Right kidney (tissue), 1 donor: ENCODE measurements around the gene B3GNT5.
A peak's percentile ranks its signal among the peaks of the same experiment; 100 is the strongest.
"Not testable (repeated sequence)": the region's sequence is repeated elsewhere in the genome, so short reads cannot be mapped to it uniquely, and the experiment has no call there.

Experiments
- DNase-seq: peaks from one replicate; pipeline ENCODE4 v3.0.0-alpha.2; 2016

Gene B3GNT5

DNA sequence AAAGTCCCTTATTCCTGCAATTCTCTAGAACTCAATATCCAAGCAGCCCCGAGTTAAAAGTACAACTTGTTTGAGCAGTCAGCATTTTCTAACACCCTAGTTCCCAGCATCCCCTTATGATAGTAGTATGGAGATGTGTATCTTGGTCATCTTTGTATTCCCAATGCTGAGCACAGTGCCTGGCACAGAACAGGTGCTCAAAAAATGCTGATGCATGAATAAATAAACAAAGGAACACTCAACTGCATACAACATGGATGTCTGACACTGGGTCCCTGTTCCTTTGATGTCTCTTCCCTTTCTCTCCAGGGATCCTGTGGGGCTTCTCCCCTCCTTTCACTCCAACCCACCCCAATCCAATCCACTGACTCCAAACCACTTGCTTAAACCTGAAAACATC is 23.9 kb upstream of the B3GNT5 start:
- no peak for DNase-seq

DNA sequence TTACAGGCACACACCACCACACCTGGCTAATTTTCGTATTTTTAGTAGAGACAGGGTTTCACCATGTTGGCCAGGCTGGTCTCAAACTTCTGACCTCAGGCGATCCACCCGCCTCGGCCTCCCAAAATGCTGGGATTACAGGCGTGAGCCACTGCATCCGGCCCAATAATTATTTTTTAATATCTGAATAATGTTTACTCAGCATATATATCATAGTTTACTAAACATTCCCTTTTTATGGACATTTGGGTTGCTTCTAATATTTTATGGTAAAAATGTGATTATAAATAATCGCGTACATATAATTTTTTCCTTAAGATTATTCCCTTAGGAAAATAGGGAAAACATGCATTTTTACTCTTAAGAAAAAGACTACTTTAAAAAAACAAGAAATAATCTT is 22.8 kb upstream of the B3GNT5 start:
- DNase-seq = not testable (repeated sequence)

DNA sequence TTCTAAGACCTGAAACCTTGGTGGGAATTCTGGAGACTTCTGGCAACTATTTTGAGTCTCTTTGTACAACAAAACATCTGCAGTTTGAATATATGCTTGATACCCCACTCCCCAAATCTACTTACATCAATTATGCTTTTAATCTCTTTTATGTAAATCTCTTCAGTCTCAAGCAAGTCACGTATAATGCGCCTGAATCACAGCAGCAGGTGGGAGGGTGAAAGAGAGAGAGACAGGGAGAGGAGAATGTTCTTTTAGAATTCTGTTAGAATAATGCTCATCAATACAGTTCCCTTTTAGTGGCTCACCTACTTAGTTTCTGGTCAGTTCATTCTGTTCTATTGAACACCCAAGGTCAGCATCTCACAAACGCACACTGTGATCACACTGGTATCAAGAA is 22.2 kb upstream of the B3GNT5 start:
- DNase-seq = no peak

DNA sequence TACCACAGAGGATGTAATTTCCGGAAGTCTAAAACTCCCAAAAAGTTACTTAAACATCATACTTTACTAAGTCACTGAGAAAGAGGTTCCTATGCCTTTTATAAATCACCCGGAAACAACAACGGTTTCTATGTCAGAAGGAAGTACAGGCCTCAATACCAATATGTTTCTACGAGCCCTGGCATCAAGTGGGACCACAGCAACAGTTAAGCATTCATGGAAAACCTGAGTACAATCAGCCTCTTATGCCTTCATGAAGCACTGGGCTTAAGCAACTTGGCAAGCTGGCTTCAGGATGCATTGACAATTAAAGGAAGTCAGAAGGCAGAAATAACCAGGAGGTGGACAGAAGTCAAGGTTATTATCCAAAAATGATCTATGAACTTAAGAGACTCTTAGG is 19.1 kb upstream of the B3GNT5 start:
- no peak for DNase-seq

DNA sequence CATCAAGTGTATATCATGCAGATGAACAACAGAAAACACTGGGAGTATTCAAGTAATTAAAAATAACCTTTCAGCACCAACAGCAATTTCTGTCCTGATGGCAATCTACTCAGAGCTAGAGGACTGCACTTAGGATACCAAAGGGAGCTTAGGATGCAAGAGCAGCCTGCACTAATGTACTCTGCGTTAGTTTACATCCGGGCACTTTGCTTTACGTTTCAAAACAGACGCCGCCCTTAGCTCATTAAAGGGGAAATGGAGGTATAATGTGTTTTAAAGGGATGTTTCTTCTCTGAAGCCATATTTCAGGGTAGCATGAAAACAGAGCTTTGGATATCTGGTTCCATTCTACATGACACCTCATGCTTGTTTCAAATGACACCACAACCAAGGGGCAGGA is 14.0 kb upstream of the B3GNT5 start:
- DNase-seq = no peak

DNA sequence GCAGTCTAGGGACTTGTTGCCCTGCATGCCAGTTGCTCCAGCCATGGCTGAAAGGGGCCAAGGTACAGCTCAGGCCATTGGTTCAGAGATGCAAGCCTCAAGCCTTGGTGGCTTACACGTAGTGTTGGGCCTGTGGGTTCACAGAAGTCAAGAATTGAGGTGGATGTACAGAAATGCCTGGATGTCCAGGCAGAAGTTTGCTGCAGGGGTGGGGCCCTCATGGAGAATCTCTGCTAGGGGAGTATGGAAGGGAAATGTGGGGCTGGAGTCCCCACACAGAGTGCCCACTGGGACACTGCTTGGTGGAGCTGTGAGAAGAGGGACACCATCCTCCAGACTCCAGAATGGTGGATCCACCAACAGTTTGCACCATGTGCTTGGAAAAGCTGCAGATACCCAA is 10.6 kb upstream of the B3GNT5 start:
- DNase-seq = no peak

DNA sequence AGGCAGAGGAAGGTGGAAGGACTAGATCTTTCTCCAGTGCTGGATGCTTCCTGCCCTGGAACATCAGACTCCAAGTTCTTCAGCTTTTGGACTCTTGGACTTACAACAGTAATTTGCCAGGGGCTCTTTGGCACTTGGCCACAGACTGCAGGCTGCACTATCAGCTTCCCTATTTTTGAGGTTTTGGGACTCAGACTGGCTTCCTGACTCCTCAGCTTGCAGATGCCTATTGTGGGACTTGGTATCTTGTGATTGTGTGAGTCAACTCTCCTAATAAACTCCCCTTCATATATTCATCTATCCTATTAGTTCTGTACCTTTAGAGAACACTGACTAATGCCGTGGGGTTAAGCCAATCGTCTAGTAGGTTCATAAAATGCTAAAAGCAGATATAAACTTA is 8.8 kb upstream of the B3GNT5 start:
- DNase-seq = no peak

DNA sequence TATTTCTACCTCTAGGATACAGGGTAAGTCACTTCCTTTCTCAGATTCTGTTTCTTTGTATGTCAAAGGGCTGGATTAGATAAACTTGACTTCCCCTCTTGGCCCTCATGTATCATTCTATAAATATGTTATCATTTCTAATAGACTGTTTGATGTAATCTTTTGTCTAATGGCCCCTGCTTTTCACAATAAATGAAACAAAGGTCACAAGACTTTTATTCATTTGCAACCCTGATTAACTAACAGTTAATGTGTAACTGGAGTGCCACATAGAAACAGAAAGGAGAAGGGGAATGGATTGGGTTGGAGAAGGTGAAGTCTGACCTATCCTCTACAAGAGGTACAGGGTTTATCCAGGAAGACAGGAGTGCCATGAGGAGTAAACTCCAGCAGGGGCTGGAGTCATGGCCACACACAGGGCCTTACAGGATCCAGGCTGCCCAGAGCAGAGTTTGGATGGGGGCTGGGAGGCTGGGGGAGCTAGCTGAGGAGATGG is 8.0 kb upstream of the B3GNT5 start:
- DNase-seq = no peak

DNA sequence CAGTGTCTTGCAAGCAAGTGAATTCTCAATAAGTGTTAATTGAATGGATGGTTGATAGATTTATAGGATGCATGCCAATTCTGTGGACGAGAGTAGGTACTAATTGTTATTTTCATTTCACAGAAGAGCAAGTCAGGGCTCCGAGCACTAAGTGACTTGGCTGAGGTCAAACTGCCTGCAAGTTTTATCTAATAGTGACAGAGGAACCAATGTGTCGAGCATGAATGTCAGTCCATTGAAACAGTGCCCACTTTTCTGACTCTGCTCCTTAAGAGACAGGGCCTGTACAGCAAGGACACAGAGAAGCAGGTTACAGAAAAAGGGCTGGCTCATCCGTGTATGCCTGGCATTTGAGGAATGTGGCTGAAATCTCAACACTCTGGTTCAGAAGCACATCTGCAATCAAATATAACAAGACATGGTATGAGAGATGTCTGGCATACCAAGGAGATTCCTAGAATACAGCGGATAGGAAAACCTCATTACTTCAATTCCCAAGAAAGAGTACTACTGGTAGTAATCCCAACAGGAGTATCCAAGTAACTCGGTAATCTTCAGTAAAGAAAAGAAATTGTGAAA is 6.0 kb upstream of the B3GNT5 start:
- no peak for DNase-seq

DNA sequence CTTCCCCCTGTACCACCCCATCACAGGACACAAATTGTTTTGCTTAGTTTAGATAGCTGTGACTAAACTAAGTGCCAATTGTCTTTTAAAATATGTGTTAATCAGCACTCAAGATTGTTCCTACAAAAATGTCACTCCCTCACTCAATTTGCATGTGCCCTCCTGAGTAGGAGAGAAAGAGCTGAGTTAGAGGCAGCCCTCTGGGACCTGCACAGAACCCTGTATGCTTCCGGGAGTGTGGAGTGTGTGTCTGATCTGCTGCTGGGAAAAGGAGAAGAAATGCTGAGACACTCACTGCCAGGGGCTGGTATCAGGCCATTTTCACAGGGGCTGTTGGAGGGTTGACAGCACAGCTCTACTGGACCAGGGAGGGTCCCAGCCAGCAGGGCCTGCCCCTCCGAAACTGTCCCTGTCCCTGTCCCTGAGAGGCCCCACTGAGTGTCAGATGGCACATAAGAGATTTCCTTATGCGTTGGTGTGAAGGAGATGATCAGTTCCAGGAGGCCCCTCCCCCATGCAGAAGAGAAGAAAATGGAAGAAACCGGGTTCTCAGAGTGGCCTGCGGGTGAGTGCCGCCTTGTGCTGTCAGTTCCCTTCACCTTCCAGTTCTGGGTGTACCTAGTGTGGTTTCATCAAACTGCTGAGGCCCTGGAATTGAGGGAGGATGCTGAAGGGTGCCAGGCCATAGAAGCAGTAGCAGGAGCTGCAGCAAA is 3.9 kb upstream of the B3GNT5 start:
- no peak for DNase-seq

DNA sequence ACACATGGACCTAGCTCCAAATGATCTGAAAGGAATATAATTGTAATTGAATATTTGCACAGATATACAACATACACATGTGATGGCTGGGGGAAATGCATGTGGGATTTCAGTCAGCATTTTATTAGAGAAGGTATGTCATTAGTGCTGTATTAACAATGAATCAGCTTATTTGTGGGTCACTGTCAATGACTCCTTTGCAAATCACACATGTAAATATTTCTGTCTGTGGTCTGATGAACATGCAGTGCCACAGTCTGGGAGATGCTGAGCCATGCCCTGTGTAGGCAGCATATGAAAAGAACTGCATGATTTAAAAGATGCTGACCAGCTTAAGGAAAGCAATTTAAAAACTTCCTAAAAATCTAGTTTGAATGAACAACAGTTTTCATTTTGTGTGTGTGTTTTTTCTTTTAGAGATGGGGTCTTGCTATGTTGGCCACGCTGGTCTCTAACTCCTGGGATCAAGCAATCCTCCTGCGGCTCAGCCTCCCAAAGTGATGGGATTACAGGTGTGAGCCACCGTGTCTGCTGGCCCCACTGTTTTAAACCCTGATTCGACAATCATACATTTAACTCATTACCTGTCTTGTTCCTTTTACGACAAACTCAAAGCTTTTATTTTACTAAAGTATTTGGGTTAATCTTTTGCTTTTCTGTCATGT is 803 bp upstream of the B3GNT5 start:
- DNase-seq = no peak

DNA sequence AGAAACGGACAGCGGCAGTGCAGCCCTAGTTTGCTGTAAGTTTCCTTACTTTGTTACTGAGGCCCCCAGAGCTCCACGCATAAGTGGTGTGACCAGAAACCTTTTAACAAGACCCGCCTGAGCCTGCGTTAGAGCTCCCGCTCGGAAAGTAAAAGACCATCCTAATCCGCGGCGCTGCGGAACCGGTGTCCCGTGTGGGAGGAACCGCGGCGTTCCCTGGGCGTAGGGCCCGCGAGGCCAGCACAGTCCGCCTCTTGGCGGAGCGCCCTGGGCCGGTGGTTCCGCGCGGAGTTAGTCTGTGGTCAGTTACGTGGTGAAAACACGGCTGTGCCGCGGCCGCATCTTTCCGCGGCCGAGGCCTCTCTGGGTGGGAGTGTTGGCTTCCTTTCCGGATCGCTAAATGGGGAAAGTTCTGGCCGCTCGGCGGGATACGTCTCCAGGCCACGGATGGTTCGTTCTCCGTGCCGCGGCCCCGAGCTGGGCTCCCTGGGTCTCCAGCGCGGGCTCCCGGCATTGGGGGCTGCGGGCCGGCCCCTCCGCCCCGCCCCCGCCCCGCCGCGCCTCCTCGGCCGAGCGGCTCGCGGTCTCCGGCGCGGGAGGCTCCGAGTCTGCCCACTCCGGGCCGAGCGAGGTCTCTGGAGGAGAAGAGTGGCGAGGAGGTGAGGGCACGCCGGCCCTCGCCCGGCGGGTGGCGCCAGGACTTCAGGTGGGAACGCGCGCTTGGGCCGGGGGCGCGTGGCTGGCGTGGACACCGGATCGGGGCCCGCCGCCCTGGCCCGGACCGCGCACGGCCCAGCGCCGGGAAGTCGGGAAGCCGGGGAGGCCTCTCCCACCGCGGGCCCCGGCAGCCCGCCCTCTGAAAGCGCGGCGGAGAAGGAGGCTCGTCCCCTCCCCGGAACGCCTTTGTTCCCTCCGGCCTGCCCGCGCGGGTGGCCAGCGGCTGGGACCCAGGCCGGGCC is 754 bp downstream of the B3GNT5 start:
- DNase-seq = peak; percentile 94

DNA sequence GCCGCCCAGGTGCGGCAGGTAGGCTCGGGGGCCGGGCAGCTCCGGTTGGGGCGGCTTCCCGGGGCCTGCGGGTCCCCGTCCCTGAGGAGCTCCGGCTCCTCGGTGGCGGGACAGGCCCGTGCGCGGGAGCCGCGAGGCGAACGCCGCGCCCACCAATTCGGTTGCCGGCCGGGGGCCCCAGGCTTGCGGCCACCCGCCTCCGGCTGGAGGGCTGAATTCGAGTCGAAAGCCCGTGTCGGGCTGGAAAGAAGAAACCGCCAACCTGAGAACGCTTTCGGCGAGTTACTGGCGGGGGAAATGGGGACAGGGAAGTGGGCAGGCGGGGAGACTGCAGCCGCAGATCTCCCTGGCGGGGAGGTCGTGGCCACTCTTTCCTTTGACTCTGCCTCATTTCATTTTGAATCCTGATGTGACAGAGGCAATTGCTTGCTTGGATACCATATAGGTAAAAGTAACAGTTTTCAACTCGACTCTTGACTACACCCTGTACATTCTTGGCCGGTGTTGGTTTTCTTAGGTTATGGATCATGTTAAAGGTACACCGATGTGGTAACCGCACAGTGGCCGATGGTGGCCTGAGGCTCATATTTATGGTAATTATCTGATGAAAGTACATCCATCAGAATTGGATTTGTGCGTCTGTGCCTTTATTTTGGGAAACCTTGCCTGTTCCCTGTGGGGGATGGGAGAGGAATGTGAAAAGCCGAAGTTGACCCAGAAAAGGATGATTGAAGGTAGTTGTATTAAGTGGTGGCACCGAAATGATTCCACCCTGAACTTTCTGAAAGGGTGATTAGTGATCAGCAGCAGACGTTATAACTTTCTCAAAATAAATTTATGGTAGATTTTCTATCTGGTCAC is 1.7 kb downstream of the B3GNT5 start:
- peak; percentile 95 for DNase-seq

DNA sequence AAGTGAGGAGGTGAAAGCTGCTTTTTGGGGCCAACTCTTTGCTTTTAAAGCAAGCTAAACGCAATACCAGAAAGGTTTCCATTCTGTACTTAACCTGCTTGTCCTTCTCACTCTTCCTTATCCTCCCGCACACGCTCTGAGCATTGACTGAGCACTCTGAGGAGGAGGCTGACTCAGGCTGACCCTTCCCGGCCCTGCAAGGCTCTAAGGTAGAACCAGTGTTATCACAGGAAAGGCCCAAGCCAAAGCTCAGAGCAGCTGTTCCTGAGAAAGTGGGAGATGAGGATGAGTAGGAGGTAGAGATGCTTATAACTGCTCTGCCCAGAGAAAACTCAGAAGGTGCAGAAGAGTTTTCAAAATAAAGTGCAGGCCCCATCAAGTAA is 2.3 kb downstream of the B3GNT5 start:
- DNase-seq = no peak

DNA sequence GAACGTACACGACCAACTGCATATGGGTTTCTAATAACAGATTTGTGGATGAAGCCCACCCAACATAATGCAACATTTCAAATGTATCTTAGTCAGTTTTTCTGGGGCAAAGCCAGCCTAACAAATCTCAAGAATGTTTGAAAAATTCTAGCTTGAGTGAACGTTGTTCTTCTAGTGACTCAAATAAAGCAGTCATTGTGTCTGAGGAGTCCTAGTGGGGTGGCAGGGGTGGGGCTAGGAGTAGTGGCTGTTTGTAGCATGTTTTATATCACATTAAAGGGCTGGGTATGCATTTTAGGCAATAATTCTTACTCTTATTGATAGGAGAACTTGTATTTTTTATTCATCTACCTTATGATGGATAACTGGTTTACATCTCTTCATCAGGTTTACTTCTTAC is 6.0 kb downstream of the B3GNT5 start:
- DNase-seq = no peak

DNA sequence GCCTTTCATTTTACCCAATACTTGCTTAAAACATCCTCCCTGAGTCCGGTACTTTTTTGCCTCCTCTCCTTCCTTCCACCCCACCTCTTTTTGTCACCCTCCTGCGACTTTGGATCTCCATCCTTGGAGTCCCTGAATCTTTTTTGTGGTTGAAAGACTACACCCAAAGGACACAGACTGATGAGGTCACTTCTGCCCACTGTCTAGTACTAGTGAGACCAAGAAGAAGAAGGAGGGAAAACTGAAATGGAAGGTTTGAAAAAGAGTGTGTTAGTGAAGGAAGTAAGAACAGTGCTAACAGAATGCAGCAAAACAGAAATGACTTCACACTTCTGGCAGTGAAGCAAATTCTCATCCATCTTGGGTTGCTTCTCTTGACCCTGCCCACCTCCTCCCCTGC is 6.6 kb downstream of the B3GNT5 start:
- DNase-seq = no peak

DNA sequence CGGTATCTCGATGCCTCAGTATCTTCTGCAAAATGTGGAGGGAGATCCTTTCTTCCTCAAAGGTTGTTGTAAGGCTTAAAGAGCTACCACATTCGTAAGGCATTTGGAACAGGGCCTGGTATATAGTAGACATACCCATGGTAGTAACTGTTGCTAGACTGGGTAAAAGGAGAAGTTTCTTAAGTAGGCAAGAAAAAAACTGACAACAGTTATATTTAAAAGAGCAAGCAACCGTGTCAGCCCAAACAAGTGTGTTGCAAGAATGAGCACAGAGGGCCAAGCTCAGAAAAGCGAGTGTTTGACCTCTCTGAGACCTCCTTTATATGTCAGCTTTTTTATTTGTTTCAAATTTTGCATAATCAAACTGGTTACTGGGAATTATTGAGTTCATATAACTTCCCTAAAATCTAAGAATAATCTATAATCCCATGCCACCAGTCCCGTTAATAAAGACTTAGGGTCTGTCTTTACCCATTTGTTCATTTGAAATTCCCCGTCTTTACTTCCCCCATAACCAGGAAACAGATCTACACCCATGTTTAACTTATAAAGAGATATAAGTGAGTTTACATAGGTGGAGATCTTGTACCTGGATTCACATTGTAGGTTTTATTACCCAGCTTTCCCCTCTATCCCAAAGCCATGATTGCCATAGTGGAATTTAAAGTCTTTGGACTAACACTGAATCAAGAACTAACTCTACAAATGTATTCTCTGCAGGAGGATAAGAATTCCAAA is 7.3 kb downstream of the B3GNT5 start:
- DNase-seq = no peak

DNA sequence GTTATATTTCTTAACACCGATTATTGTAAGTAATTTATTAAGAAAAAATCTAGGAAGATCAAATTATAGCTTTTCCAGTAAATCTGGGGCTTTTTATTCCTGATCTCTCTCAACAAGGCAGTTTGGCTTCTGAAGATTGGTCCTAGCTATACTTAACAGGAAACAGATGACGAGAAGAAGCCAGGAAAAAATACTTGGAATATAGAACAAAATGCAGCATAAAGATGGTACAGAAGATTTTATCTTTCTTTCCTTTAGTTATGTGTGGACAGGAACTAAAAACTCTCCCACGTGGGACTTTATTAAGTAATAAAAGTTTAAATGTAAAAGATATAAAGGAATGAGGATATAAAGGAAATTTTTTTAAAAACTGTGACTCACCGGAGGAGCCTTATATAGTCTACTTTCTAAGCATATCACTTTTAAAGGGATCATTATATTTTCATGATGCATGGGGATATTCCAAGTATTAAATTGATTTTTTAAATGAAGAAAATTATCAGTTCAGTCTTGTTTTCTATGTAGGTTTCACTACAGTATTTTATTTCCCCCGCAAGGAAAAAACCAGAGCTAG is 8.2 kb downstream of the B3GNT5 start:
- no peak for DNase-seq

DNA sequence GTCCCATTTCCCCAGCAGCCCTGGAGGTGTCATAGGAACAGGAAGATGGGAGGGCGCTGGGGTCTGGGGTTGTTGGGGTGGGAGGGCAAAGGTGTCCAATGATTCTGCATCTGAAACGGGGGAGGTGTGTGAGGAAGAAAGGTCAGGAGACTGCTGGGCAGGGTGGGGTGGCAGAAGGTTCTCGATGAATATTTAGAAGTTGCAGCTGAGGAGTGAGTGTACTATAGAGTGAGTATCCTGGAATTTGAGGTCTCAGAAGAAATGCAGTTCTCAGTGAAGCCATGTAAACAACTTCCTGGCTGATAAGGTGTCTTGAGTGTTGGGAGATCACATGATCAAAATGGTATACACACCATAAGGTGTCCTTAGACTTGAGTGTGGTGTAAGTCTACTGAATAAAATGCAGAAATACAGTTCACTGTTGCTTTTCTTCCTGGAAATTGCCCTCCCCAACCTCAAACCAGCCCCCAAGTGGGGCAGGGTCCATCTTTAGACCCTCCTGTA is 9.9 kb downstream of the B3GNT5 start:
- no peak for DNase-seq

DNA sequence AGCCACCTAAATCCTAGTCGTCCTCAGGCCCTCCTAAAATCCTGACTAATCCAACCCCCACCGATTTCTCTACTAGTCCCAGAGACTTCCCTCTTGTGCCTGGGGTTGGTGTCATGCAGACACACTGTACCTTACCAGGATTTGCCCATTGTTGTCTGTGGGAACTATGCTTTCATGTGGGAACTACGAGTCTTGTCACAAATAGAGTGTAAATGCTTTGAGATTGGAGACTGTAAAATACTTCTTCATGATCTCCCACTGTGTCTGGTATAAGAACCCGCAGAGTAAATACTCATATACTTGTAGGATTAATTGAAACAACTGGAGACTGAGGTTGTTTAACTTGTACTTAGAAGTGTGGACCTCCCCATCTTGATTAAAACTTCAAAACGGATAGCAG is 11.2 kb downstream of the B3GNT5 start:
- no peak for DNase-seq
